GM06990 (cell line): Measurements from ENCODE around the gene SNAI3.

Experiments
- DNase-seq: peaks from one replicate; pipeline ENCODE4 v3.0.0-alpha.2; 2011; ENCODE audit not compliant: insufficient read length; ENCODE audit errors: extremely low read depth
- H3K27me3 ChIP-seq: replicated peaks from 2 replicates; pipeline ENCODE4 v1.6.0; 2011; ENCODE audit warnings: low read length; ENCODE audit not compliant: control insufficient read depth, insufficient read depth
- H3K36me3 ChIP-seq: 2 replicates; pipeline ENCODE4 v1.5.1; 2011; ENCODE audit warnings: low read length; ENCODE audit not compliant: control insufficient read depth, insufficient read depth
- H3K4me3 ChIP-seq: replicated peaks from 2 replicates; pipeline ENCODE4 v1.5.1; 2011; ENCODE audit warnings: low read depth, mild to moderate bottlenecking, control low read depth, low read length
- TF ChIP-seq, protein P1 (sequence below): IDR thresholded peaks from 2 replicates; pipeline ENCODE4 v1.5.1; 2011; ENCODE audit warnings: low read length, control low read depth, mild to moderate bottlenecking, inconsistent platforms; ENCODE audit not compliant: insufficient read depth, poor library complexity, severe bottlenecking

The SNAI3 gene

GRCh38 chr16:88720396-88720970 lies 34.2 kb upstream of the SNAI3 start:
- TF ChIP-seq, protein P1, sequence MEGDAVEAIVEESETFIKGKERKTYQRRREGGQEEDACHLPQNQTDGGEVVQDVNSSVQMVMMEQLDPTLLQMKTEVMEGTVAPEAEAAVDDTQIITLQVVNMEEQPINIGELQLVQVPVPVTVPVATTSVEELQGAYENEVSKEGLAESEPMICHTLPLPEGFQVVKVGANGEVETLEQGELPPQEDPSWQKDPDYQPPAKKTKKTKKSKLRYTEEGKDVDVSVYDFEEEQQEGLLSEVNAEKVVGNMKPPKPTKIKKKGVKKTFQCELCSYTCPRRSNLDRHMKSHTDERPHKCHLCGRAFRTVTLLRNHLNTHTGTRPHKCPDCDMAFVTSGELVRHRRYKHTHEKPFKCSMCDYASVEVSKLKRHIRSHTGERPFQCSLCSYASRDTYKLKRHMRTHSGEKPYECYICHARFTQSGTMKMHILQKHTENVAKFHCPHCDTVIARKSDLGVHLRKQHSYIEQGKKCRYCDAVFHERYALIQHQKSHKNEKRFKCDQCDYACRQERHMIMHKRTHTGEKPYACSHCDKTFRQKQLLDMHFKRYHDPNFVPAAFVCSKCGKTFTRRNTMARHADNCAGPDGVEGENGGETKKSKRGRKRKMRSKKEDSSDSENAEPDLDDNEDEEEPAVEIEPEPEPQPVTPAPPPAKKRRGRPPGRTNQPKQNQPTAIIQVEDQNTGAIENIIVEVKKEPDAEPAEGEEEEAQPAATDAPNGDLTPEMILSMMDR: no peak

GRCh38 chr16:88719933-88720296 lies 33.6 kb upstream of the SNAI3 start:
- no peak for DNase-seq
- Histone ChIP-seq H3K4me3 (no peak overlapping the region), H3K36me3 (peaks cover 78% of the 10 kb centered on the region), H3K27me3 (no peaks in the 10 kb centered on the region)
- TF ChIP-seq, protein P1: no peak

More at GRCh38 chr16:88720396-88720970, 34.2 kb upstream of the SNAI3 start:
- no peaks in the 10 kb centered on the region for H3K27me3 ChIP-seq
- peaks cover 77% of the 10 kb centered on the region for H3K36me3 ChIP-seq
- H3K4me3 ChIP-seq: no peak overlapping the region
- no peak for DNase-seq

- H3K27me3 ChIP-seq: no peaks in the 10 kb centered on the region
- DNase-seq: no peak
- no peak overlapping the region for H3K4me3 ChIP-seq
- H3K36me3 ChIP-seq: peaks cover 78% of the 10 kb centered on the region
- TF ChIP-seq, protein P1: no peak
These were observed 33.1 kb upstream of the SNAI3 start for GRCh38 chr16:88719267-88719932.

DNA sequence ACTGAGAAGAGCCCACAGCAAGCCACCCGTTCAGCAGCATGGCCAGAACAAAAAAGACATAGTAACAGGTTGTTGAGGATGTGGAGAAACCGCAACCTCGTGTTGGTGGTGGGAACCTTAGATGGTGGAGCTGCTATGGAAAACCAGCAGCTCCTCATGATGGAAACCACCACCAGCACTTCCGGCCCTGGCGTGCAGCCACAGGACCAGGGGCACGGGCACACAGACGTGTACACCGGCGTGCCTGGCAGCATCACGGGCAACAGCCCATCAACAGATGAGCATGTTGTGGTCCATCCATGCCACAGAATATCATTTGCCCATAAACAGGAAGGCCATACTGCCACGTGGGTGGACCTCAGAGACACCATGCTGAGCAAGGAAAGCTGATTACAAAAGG lies 31.9 kb upstream of the SNAI3 start:
- TF ChIP-seq, protein P1: no peak
- Histone ChIP-seq H3K27me3 (no peaks in the 10 kb centered on the region), H3K4me3 (no peak overlapping the region), H3K36me3 (peaks cover 81% of the 10 kb centered on the region)
- DNase-seq: no peak

- DNase-seq: no peak
- Histone ChIP-seq H3K4me3 (no peak overlapping the region), H3K36me3 (peaks cover 67% of the 10 kb centered on the region), H3K27me3 (no peaks in the 10 kb centered on the region)
- TF ChIP-seq, protein P1: no peak
These were observed 30.3 kb upstream of the SNAI3 start for GRCh38 chr16:88716601-88717001.
